Osteocyte (in vitro differentiated cells): Measurements from ENCODE around the gene CPXM2. TPM values are rescaled to one million over a fixed set of nuclear protein-coding genes. Genes with fewer than 3 reads are reported as not detected.
A peak's percentile ranks its signal among the peaks of the same experiment; 100 is the strongest.

ENCODE experiments used
- DNase-seq: peaks from one replicate; pipeline ENCODE4 v3.0.0; 2021; ENCODE audit warnings: mixed read lengths; ENCODE audit not compliant: unreplicated experiment; ENCODE audit errors: extremely low spot score
- H3K27ac Mint-ChIP-seq: one replicate; pipeline ENCODE4 v1.8.0; 2021; ENCODE audit warnings: mild to moderate bottlenecking, mixed read lengths; ENCODE audit not compliant: unreplicated experiment
- H3K27me3 Mint-ChIP-seq: one replicate; pipeline ENCODE4 v1.8.0; 2021; ENCODE audit warnings: mixed read lengths; ENCODE audit not compliant: unreplicated experiment
- H3K36me3 Mint-ChIP-seq: one replicate; pipeline ENCODE4 v1.8.0; 2021; ENCODE audit warnings: mixed read lengths; ENCODE audit not compliant: unreplicated experiment
- H3K4me1 Mint-ChIP-seq: one replicate; pipeline ENCODE4 v1.8.0; 2021; ENCODE audit warnings: mixed read lengths; ENCODE audit not compliant: unreplicated experiment
- H3K4me3 Mint-ChIP-seq: one replicate; pipeline ENCODE4 v1.8.0; 2021; ENCODE audit warnings: mild to moderate bottlenecking, moderate library complexity, mixed read lengths; ENCODE audit not compliant: unreplicated experiment
- H3K9me3 Mint-ChIP-seq: one replicate; pipeline ENCODE4 v1.8.0; 2021; ENCODE audit warnings: mixed read lengths; ENCODE audit not compliant: unreplicated experiment
- total RNA-seq: library from RNA; stranded (reverse); gene quantifications from 2 replicates; pipeline ENCODE4 v1.2.1, GENCODE V29; 2021
- TF ChIP-seq, protein P1 (sequence below): fragments of 200-600 bp; sonication (generic); IDR thresholded peaks from 2 replicates; pipeline ENCODE4 v1.5.0; 2021; ENCODE audit warnings: antibody characterized with exemption, mild to moderate bottlenecking, moderate library complexity

The CPXM2 gene
- total RNA-seq, 1 donor from 2014 or later = not detected

DNA sequence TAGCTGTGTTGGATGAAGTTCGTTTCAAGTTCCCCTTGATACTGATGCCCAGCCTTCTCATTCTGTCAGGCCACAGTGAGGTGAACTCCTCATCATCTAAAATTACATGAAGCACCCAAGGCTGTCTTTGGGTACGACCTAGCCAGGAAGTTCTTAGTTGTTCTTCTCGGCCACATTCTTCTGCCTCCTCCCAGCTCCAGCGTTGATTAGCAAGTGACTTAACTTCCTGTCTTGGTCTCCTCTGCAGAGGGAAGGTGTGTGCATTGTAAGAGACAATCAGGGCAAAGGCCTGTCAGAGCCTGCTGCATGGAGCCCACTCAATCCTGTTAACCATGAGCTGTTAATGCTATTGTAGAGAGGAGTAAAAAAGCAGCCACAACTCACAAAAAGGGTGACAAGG lies 43.2 kb upstream of the CPXM2 start:
- Mint-ChIP-seq H3K4me1 (no peaks in the 10 kb centered on the region), H3K27me3 (no peaks in the 10 kb centered on the region), H3K36me3 (no peaks in the 10 kb centered on the region), H3K27ac (no peak overlapping the region), H3K4me3 (no peak overlapping the region), H3K9me3 (peaks cover 10% of the 10 kb centered on the region)
- no peak for DNase-seq
- TF ChIP-seq, protein P1, sequence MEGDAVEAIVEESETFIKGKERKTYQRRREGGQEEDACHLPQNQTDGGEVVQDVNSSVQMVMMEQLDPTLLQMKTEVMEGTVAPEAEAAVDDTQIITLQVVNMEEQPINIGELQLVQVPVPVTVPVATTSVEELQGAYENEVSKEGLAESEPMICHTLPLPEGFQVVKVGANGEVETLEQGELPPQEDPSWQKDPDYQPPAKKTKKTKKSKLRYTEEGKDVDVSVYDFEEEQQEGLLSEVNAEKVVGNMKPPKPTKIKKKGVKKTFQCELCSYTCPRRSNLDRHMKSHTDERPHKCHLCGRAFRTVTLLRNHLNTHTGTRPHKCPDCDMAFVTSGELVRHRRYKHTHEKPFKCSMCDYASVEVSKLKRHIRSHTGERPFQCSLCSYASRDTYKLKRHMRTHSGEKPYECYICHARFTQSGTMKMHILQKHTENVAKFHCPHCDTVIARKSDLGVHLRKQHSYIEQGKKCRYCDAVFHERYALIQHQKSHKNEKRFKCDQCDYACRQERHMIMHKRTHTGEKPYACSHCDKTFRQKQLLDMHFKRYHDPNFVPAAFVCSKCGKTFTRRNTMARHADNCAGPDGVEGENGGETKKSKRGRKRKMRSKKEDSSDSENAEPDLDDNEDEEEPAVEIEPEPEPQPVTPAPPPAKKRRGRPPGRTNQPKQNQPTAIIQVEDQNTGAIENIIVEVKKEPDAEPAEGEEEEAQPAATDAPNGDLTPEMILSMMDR = no peak

DNA sequence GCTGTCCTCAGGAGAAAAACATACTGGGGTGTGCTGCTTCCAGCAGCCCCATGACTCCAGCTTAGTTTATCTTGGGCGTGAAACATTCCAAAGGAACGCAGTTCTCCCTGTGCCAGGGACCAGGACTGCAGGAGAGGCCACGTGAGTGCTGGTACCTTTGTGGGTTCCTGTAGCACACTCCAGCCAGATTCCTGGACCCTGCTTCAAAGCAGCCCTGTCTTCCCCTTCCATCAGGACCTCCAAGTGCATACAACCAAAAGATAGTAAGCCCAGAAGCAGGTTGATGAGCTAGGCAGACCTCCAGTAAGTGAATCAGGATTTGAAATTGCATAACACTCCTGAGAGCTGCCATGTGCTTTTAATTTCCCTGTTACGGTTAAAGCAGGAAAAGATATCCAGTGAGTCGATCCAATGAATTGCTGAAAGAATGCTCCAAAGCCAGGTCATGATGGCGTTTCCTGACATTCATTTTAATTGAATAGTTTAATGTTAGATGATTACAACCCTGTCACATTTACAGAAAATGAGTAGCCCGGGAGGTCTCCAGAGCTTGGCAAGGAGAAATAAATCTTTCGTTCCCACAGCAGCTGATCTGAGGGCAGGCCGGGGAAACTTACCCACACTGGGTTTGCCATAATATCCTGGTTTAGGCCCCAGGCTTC lies 38.9 kb upstream of the CPXM2 start:
- Mint-ChIP-seq H3K27me3 (no peaks in the 10 kb centered on the region), H3K27ac (no peak overlapping the region), H3K4me3 (no peak overlapping the region), H3K9me3 (peaks cover 10% of the 10 kb centered on the region), H3K4me1 (no peaks in the 10 kb centered on the region), H3K36me3 (no peaks in the 10 kb centered on the region)
- DNase-seq = no peak
- TF ChIP-seq, protein P1 = no peak

DNA sequence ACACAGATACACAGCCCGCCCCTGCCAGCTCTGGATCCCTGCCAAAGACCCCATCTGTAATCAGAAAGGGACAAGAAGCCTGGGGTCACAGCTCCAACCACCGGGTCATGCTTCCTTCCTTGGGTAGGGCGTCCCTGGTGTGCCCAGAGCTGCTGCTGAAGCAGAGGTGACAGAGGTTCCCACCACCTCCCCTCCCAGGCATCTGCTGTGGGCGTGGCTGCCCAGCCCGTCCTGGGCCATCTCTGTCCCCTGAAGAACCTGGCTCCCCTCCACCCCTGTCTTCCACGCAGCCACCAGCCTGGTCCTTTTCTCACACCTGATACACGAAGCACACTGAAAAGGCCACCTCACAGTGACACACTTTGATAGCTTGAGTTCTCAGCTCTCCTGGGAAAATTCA lies 38.2 kb upstream of the CPXM2 start:
- Mint-ChIP-seq H3K27ac (no peak overlapping the region), H3K9me3 (peaks cover 10% of the 10 kb centered on the region), H3K4me1 (no peaks in the 10 kb centered on the region), H3K36me3 (no peaks in the 10 kb centered on the region), H3K27me3 (no peaks in the 10 kb centered on the region), H3K4me3 (no peak overlapping the region)
- TF ChIP-seq, protein P1 = no peak
- DNase-seq = peak; percentile 76

DNA sequence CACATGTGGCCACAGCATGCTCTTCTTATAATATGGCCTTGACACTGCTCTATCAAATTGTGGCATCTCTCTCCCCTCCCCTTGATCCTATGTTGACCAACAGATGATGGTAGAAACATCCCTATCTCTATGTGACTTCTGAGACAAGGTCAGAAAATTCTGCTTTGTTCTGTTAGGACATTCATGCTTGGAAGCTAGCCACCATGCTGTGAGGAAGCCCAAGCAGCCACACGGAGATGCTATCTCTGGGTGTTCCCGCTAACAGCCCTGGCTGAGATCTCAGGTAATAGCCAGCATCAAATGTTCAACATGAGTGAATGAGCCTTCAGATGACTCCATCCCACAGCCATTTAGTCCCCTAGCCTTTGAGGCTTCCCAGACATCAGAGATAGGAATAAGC lies 36.8 kb upstream of the CPXM2 start:
- no peak for DNase-seq
- Mint-ChIP-seq H3K9me3 (peaks cover 10% of the 10 kb centered on the region), H3K4me1 (no peaks in the 10 kb centered on the region), H3K27me3 (no peaks in the 10 kb centered on the region), H3K36me3 (no peaks in the 10 kb centered on the region), H3K4me3 (no peak overlapping the region), H3K27ac (no peak overlapping the region)
- TF ChIP-seq, protein P1 = no peak

DNA sequence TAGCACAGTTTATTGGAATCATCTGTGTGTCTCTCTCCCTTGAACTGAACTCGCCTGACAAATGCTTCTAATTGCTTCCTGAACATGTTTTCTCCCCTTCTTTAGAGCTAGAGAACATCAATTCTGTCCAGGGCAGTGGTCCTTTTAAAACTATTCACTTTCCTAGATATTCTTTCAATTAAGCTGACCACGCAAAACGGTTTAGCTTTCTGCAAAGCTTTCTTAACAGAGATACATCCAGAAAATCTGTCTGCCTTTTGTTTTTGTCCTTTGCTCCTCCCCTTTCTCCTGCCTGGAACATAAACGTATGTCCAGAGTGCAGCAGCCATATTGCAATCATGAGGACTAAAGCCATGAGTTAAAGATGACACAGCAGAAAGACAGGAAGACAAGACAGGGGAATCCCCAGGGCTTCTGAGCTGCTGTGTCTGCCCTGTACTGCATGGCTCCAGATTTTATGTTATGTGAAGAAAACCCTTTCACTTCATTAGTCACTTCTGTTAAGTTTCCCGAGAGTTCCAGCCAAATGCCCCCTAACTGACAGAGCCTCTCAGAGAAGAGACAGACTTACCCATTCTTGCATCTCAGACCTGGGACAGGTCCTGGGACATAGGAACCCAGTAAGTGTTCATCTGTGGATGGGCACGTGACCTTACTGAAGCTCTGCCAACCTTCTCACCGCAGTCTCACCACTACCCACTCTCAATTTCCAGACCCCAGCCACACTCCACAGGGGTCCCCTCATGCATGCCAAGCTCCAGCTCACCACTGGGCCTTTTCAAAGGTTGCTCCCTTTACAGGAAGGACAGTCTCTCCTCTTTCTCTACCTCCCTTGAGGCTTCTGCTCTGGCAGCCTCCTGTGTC lies 35.0 kb upstream of the CPXM2 start:
- Mint-ChIP-seq H3K4me1 (no peaks in the 10 kb centered on the region), H3K27me3 (peaks cover 3% of the 10 kb centered on the region), H3K4me3 (no peak overlapping the region), H3K9me3 (peaks cover under 1% of the 10 kb centered on the region), H3K27ac (no peak overlapping the region), H3K36me3 (no peaks in the 10 kb centered on the region)
- TF ChIP-seq, protein P1 = no peak
- no peak for DNase-seq
